Esophagus squamous epithelium (tissue), 5 donors: ENCODE measurements around the gene L3MBTL1. TPM values are rescaled to one million over a fixed set of nuclear protein-coding genes. Genes with fewer than 3 reads are reported as not detected.

Source experiments
- DNase-seq: peaks from one replicate; lab custom pipeline; 2025; lab: John Stamatoyannopoulos, UW
- H3K27ac ChIP-seq, 4 donors: fragments of 200-600 bp; sonication (generic); one replicate each; pipeline ENCODE4 v1.5.1; 2016 to 2019; ENCODE audit warnings: mild to moderate bottlenecking in 1 of 4
- H3K27me3 ChIP-seq, 4 donors: fragments of 200-600 bp; sonication (generic); 1 replicate in 3 of 4; 2 replicates in 1 of 4; pipeline versions ENCODE4 v1.5.1 to v1.6.0; 2017 to 2021; ENCODE audit warnings: antibody characterized with exemption in 1 of 4
- H3K36me3 ChIP-seq, 3 donors: fragments of 200-600 bp; sonication (generic); one replicate each; pipeline ENCODE4 v1.5.1; 2016 to 2019
- H3K4me1 ChIP-seq, 3 donors: fragments of 200-600 bp; sonication (generic); one replicate each; pipeline ENCODE4 v1.5.1; 2017 to 2019
- H3K4me3 ChIP-seq, 4 donors: fragments of 200-600 bp; sonication (generic); 1 replicate in 3 of 4; 2 replicates in 1 of 4; pipeline ENCODE4 v1.5.1; 2016 to 2019; ENCODE audit warnings: mild to moderate bottlenecking in 2 of 4, moderate library complexity in 1 of 4
- H3K9me3 ChIP-seq, 3 donors: fragments of 200-600 bp; sonication (generic); one replicate each; pipeline ENCODE4 v1.5.1; 2016 to 2019
- POLR2A ChIP-seq, 4 donors: fragments of 450-650 bp; IDR thresholded peaks; one replicate each; pipeline ENCODE4 v1.6.1; 2017; ENCODE audit warnings: antibody characterized with exemption in 4 of 4, mild to moderate bottlenecking in 4 of 4, moderate library complexity in 3 of 4
- WGBS, 2 donors: methylation state at CpG; one replicate each; pipeline ENCODE4 v1.1.5; 2018; 5-methylcytosine and 5-hydroxymethylcytosine counted together
- intact Hi-C: fragments of 100-400 bp; cut with DNase I; formaldehyde crosslinking; loops from one replicate; pipeline ENCODE4 v1.15.0; 2022
- total RNA-seq, 4 donors: library from RNA; depleted of rRNA; stranded (reverse); fragments of >200 nt; gene quantifications; one replicate each; pipeline ENCODE4 v1.1.0, GENCODE V29; 2016
- TF ChIP-seq, protein P1 (sequence below), 6 experiments: fragments of 450-650 bp in 4 of 6; fragments of 200-600 bp in 2 of 6; sonication (generic) in 2 of 6; IDR thresholded peaks; one replicate each; pipeline ENCODE4 v1.5.1; 2016 to 2019; ENCODE audit warnings: antibody characterized with exemption in 6 of 6, mild to moderate bottlenecking in 4 of 6, moderate library complexity in 4 of 6
- donor health status: DM: yes; HTN: yes; CAD: no.

Gene L3MBTL1
- total RNA-seq, 4 donors from 2014 or later, result 3.5 to 31.7 (median 7.9) TPM

DNA sequence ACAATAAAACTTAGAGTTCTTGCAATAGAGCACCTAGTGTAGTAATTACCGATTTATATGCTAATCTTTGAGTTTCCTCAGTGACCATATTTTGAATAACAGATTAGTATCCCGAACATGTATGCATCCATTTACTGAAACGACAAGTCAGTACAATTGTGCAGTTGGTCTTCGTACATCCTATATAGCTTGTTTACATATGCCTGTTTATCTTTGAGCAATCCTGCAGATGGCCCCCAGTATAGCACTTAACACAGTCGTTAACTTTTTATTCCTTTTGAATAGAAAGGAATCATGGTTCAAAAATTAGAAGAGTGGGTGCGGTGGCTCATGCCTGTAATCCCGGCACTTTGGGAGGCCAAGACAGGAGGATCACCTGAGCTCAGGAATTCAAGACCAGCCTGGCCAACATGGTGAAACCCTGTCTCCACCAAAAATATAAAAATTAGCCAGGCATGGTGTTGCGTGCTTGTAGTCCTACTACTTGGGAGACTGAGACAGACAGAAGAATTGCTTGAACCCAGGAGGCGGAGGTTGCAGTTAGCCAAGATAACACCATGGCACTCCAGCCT lies 43.2 kb upstream of the L3MBTL1 start:
- Histone ChIP-seq H3K27ac (no peak overlapping the region), H3K9me3 (no peaks in the 10 kb centered on the region), H3K27me3 (no peaks in the 10 kb centered on the region), H3K4me3 (no peak overlapping the region), H3K4me1 (peaks cover under 1 to 40% (median 1%) of the 10 kb centered on the region in 3 donors), H3K36me3 (peaks cover 6 to 100% (median 48%) of the 10 kb centered on the region in 3 donors)
- TF ChIP-seq, protein P1, sequence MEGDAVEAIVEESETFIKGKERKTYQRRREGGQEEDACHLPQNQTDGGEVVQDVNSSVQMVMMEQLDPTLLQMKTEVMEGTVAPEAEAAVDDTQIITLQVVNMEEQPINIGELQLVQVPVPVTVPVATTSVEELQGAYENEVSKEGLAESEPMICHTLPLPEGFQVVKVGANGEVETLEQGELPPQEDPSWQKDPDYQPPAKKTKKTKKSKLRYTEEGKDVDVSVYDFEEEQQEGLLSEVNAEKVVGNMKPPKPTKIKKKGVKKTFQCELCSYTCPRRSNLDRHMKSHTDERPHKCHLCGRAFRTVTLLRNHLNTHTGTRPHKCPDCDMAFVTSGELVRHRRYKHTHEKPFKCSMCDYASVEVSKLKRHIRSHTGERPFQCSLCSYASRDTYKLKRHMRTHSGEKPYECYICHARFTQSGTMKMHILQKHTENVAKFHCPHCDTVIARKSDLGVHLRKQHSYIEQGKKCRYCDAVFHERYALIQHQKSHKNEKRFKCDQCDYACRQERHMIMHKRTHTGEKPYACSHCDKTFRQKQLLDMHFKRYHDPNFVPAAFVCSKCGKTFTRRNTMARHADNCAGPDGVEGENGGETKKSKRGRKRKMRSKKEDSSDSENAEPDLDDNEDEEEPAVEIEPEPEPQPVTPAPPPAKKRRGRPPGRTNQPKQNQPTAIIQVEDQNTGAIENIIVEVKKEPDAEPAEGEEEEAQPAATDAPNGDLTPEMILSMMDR (IDR thresholded peaks at IDR 0.05), result no peak
- no peak for TF ChIP-seq POLR2A (IDR thresholded peaks at IDR 0.05)
- 87 to 88% methylated on average over 9 of the region's 9 CpGs for WGBS, 2 donors
- no peak for DNase-seq
- intact Hi-C loops, result no loop called here

DNA sequence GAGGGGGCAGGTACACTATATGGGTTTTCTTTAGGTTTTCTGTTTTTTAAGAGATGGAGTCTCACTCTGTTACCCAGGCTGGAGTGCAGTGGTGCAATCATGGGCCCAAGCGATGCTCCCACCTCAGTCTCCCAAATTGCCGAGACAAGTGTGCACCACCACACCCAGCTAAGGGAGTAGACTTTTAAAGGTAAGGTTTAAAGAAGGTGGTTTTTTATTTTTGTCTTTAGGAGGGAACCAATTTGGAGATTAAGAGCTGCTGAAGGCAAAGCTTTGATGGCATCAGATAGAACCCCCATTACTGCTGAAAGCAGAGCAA lies 41.9 kb upstream of the L3MBTL1 start:
- H3K27me3 ChIP-seq, result no peaks in the 10 kb centered on the region
- peaks cover 0 to 41% (median 0%) of the 10 kb centered on the region in 3 donors for H3K4me1 ChIP-seq
- no peaks in the 10 kb centered on the region for H3K9me3 ChIP-seq
- no peak for DNase-seq
- TF ChIP-seq, protein P1 (IDR thresholded peaks at IDR 0.05), result no peak
- no peak for TF ChIP-seq POLR2A (IDR thresholded peaks at IDR 0.05)
- peaks cover 6 to 100% (median 42%) of the 10 kb centered on the region in 3 donors for H3K36me3 ChIP-seq
- no peak overlapping the region for H3K27ac ChIP-seq
- H3K4me3 ChIP-seq, result no peak overlapping the region
- WGBS, 2 donors, result 100% methylated on average over 2 of the region's 2 CpGs
- intact Hi-C loops, result no loop called here

DNA sequence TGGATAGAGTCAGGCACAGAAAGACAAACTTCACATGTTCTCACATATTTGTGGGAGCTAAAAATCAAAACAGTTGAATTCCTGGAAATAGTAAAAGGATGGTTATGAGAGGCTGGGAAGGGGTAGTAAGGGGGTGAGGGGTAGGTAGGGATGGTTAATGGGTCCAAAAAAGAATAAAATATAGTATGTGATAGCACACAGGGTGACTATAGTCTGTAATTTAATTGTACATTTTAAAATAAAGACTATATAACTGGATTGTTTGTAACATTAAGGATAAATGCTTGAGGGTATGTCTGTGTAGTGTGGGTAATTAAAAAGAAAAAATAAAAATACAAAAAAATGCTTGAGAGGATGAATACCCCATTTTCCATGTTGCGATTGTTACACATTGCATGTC lies 39.9 kb upstream of the L3MBTL1 start:
- Histone ChIP-seq H3K4me1 (peaks cover 0 to 24% (median 0%) of the 10 kb centered on the region in 3 donors), H3K36me3 (peaks cover 0 to 80% (median 28%) of the 10 kb centered on the region in 3 donors), H3K4me3 (no peak overlapping the region), H3K27ac (no peak overlapping the region), H3K9me3 (no peaks in the 10 kb centered on the region), H3K27me3 (no peaks in the 10 kb centered on the region)
- TF ChIP-seq POLR2A (IDR thresholded peaks at IDR 0.05), result no peak
- TF ChIP-seq, protein P1 (IDR thresholded peaks at IDR 0.05), result no peak
- 95 to 97% methylated on average over 1 of the region's 1 CpG for WGBS, 2 donors
- DNase-seq, result no peak
- intact Hi-C loops, result no loop called here

DNA sequence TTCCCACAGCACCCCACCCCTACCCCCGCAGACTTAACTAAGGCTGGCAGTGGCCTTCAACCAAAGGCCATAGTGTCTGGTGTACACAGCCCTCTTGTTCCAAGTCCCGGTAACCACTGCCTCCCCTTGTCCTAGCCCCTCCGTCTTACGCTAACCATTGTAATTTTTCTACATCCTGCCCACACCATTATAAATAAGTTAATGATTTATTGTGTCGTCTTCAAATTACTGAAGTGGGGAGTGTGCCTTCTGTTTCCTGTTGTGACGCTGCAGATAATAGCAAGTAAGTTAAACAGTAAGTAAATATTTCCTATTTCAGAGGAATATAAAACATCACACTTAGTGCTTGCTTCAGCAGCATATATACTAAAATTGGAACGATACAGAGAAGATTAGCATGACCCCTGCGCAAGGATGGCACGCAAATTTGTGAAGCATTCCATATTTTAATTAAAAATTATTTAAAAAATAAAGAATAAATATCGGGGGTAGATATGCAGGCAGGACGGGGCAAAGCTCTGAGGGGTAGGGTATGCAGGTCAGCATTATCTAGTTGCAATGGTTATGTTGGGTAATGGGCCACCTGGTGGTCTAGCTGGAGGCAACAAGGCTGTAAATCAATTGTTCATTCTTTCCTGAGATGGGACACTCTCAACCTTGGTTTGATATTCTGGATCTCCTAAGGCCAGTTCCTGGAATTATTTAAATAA lies 34.7 kb upstream of the L3MBTL1 start:
- H3K27ac ChIP-seq, result no peak overlapping the region
- DNase-seq, result no peak
- peaks cover 0 to 28% (median 0%) of the 10 kb centered on the region in 3 donors for H3K4me1 ChIP-seq
- peaks cover 0 to 27% (median 0%) of the 10 kb centered on the region in 3 donors for H3K36me3 ChIP-seq
- no peaks in the 10 kb centered on the region for H3K27me3 ChIP-seq
- no peaks in the 10 kb centered on the region for H3K9me3 ChIP-seq
- intact Hi-C loops, result no loop called here
- TF ChIP-seq, protein P1 (IDR thresholded peaks at IDR 0.05), result no peak
- TF ChIP-seq POLR2A (IDR thresholded peaks at IDR 0.05), result no peak
- WGBS, 2 donors, result 81% methylated on average over 11 of the region's 11 CpGs
- no peak overlapping the region for H3K4me3 ChIP-seq

DNA sequence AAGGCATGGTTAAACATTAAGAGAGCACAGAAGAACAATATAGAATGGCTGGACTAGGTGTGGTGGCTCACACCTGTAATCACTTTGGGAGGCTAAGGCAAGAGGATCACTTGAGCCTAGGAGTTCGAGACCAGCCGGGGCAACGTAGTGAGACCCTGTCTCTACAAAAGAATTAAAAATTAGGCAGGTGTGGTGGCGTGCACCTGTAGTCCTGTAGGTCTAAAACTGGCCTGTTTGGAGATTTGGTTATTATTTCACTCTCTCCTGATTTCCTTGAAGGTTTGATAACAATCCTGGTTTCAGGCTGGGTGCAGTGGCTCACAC lies 34.2 kb upstream of the L3MBTL1 start:
- Histone ChIP-seq H3K4me1 (peaks cover 0 to 28% (median 0%) of the 10 kb centered on the region in 3 donors), H3K4me3 (no peak overlapping the region), H3K36me3 (peaks cover 0 to 22% (median 0%) of the 10 kb centered on the region in 3 donors), H3K9me3 (no peaks in the 10 kb centered on the region), H3K27me3 (no peaks in the 10 kb centered on the region), H3K27ac (no peak overlapping the region)
- no peak for DNase-seq
- TF ChIP-seq POLR2A (IDR thresholded peaks at IDR 0.05), result no peak
- TF ChIP-seq, protein P1 (IDR thresholded peaks at IDR 0.05), result no peak
- intact Hi-C loops, result no loop called here
- 89 to 94% methylated on average over 4 of the region's 4 CpGs for WGBS, 2 donors
